ENCODE data around the gene LCNL1. TPM values are rescaled to one million over a fixed set of nuclear protein-coding genes. Genes with fewer than 3 reads are reported as not detected.

Gene LCNL1
- total RNA-seq, 1 donor from 2014 or later = 1.9 TPM

GRCh38 chr9:136968333-136969127 lies 14.3 kb upstream of the LCNL1 start:
- TF ChIP-seq CTCF (IDR thresholded peaks at IDR 0.05) = no peak
- Histone ChIP-seq H3K36me3 (no peaks in the 10 kb centered on the region), H3K27ac (no peak overlapping the region), H3K9me3 (no peaks in the 10 kb centered on the region), H3K4me3 (no peak overlapping the region), H3K27me3 (ENCODE audit: low read depth) (no peaks in the 10 kb centered on the region), H3K4me1 (peaks cover 8% of the 10 kb centered on the region)
- intact Hi-C loops (cut with DNase I) = no loop called here
- no peak for ATAC-seq
- DNase-seq = no peak

DNA sequence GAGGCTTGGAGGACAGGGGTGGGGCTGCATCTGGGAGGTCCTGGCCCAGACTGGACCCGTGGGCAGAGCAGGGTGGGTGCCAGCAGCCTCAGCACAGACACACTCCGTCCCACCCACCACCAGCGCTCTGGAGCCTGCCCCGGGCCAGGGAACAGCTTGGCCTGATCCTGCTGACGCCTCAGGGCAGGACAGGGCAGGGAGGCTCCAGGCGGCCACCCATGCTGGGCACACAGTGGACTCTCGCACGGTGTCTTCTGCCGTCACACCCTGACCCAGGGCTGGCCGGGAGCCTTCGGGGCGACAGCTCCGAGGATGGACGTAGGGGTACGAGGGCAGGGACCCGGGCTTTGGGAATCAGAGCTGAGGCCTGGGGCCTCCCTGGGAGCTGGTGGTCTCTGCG lies 13.6 kb upstream of the LCNL1 start:
- H3K4me1 ChIP-seq = peaks cover 12% of the 10 kb centered on the region
- no peak overlapping the region for H3K4me3 ChIP-seq
- no peak for TF ChIP-seq CTCF (IDR thresholded peaks at IDR 0.05)
- ATAC-seq = peak in 1 of 2 donors; percentile 14
- intact Hi-C loops (cut with DNase I) = no loop called here
- no peaks in the 10 kb centered on the region for H3K36me3 ChIP-seq
- no peaks in the 10 kb centered on the region for H3K9me3 ChIP-seq
- no peak for DNase-seq
- H3K27ac ChIP-seq = no peak overlapping the region
- H3K27me3 ChIP-seq (ENCODE audit: low read depth) = no peaks in the 10 kb centered on the region

GRCh38 chr9:136969774-136970173 lies 13.0 kb upstream of the LCNL1 start:
- H3K9me3 ChIP-seq = no peaks in the 10 kb centered on the region
- TF ChIP-seq CTCF (IDR thresholded peaks at IDR 0.05) = no peak
- intact Hi-C loops (cut with DNase I) = no loop called here
- no peaks in the 10 kb centered on the region for H3K36me3 ChIP-seq
- H3K4me3 ChIP-seq = no peak overlapping the region
- no peaks in the 10 kb centered on the region for H3K27me3 ChIP-seq (ENCODE audit: low read depth)
- H3K4me1 ChIP-seq = peaks cover 18% of the 10 kb centered on the region
- H3K27ac ChIP-seq = no peak overlapping the region
- ATAC-seq (no peak), DNase-seq (no peak)

DNA sequence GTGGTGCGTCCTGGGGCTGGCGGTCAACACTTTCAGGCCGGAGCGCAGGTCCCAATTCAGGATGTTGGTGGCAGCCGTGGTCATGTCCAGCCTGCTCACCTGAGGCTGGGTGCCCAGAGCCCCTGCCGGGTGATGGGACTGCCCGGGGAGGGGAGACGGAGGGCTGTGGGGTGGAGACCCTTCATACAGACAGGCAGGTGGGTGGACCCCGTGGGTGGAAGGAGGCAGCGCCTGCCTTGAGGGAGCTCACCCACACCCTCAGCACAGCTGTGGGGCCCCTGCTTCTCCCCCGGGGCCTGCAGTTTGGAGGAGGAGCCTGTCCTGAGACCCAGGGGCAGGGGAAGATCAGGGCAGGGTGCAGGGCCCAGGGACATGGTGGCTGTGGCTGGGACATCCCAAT lies 12.4 kb upstream of the LCNL1 start:
- Histone ChIP-seq H3K9me3 (no peaks in the 10 kb centered on the region), H3K27ac (no peak overlapping the region), H3K36me3 (no peaks in the 10 kb centered on the region), H3K27me3 (ENCODE audit: low read depth) (no peaks in the 10 kb centered on the region), H3K4me1 (peaks cover 24% of the 10 kb centered on the region), H3K4me3 (no peak overlapping the region)
- intact Hi-C loops (cut with DNase I) = no loop called here
- DNase-seq = no peak
- ATAC-seq = no peak
- no peak for TF ChIP-seq CTCF (IDR thresholded peaks at IDR 0.05)

DNA sequence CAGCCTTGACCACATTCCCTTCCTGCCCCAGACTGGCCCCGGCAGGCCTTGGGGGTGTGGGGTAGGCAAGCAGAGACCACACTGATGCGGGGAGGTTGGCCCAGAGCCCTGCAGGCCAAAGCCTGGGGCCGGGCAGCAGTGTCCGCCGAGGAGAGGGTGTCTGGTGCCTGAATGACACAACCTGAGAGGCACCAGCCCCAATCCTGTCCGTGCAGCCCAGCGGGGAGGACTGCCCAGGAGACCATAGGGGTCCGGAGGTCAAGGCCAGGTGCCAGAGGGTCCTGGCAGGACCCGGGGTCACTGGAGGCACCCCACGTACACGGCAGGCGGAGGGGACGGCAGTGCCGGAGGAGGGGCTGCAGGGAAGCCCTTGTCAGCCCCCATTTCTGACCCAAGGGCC lies 11.0 kb upstream of the LCNL1 start:
- intact Hi-C loops (cut with DNase I) = no loop called here
- ATAC-seq = no peak
- Histone ChIP-seq H3K36me3 (no peaks in the 10 kb centered on the region), H3K27me3 (ENCODE audit: low read depth) (no peaks in the 10 kb centered on the region), H3K4me1 (peaks cover 30% of the 10 kb centered on the region), H3K4me3 (no peak overlapping the region), H3K27ac (no peak overlapping the region), H3K9me3 (no peaks in the 10 kb centered on the region)
- no peak for TF ChIP-seq CTCF (IDR thresholded peaks at IDR 0.05)
- no peak for DNase-seq

Measured in lower lobe of right lung (tissue), 2 donors.